ENCODE results near the gene CDC5L. TPM values are rescaled to one million over a fixed set of nuclear protein-coding genes. Genes with fewer than 3 reads are reported as not detected.

CDC5L gene
- total and polyA plus RNA-seq, 2 experiments from 2014 or later: 15.9 to 20.4 TPM

GRCh38 chr6:44471271-44471981 lies 83.9 kb downstream of the CDC5L start:
- 90 to 94% methylated on average over 15 of the region's 15 CpGs for WGBS, 2 experiments (ENCODE audit: low coverage in 1 of 2, low lambda C conversion rate in 2 of 2, missing lambda C conversion rate in 2 of 2)
- DNase-seq: no peak
- in situ Hi-C loops (cut with MboI): no loop called here

GRCh38 chr6:44472250-44472945 lies 84.9 kb downstream of the CDC5L start:
- 92% methylated on average over 13 of the region's 13 CpGs for WGBS, 2 experiments (ENCODE audit: low coverage in 1 of 2, low lambda C conversion rate in 2 of 2, missing lambda C conversion rate in 2 of 2)
- no peak overlapping the region for H3K4me3 ChIP-seq
- no peak for DNase-seq
- H3K4me1 ChIP-seq (ENCODE audit: insufficient read depth): no peaks in the 10 kb centered on the region
- no peak overlapping the region for H3K4me2 ChIP-seq (ENCODE audit: unreplicated experiment)
- H3K27ac ChIP-seq: no peak overlapping the region
- no peaks in the 10 kb centered on the region for H4K20me1 ChIP-seq (ENCODE audit: insufficient read depth)
- no peaks in the 10 kb centered on the region for H3K9me2 ChIP-seq (ENCODE audit: insufficient read depth)
- no peaks in the 10 kb centered on the region for H3K27me3 ChIP-seq (replicated peaks; ENCODE audit: insufficient read depth)
- TF ChIP-seq EZH2phosphoT487 (IDR thresholded peaks at IDR 0.05; ENCODE audit: insufficient read depth, low read depth) (no peak), EZH2 (IDR thresholded peaks at IDR 0.05; ENCODE audit: insufficient read depth, poor library complexity, severe bottlenecking) (no peak)
- in situ Hi-C loops (cut with MboI): no loop called here
- H3K9me3 ChIP-seq (ENCODE audit: low read depth): no peaks in the 10 kb centered on the region
- H3F3A ChIP-seq (ENCODE audit: insufficient read depth): no peaks in the 10 kb centered on the region
- H3K9ac ChIP-seq: no peak overlapping the region
- H3K79me2 ChIP-seq (ENCODE audit: insufficient read depth): no peaks in the 10 kb centered on the region
- no peak overlapping the region for H2AFZ ChIP-seq
- no peaks in the 10 kb centered on the region for H3K36me3 ChIP-seq (ENCODE audit: low read depth)

More at GRCh38 chr6:44471271-44471981, 83.9 kb downstream of the CDC5L start:
- H3K27ac ChIP-seq: no peak overlapping the region
- no peak for TF ChIP-seq EZH2phosphoT487 (IDR thresholded peaks at IDR 0.05; ENCODE audit: insufficient read depth, low read depth)
- no peak for TF ChIP-seq EZH2 (IDR thresholded peaks at IDR 0.05; ENCODE audit: insufficient read depth, poor library complexity, severe bottlenecking)
- H3K4me1 ChIP-seq (ENCODE audit: insufficient read depth): no peaks in the 10 kb centered on the region
- no peaks in the 10 kb centered on the region for H3K9me3 ChIP-seq (ENCODE audit: low read depth)
- no peaks in the 10 kb centered on the region for H3K27me3 ChIP-seq (replicated peaks; ENCODE audit: insufficient read depth)
- no peak overlapping the region for H3K4me2 ChIP-seq (ENCODE audit: unreplicated experiment)
- no peak overlapping the region for H2AFZ ChIP-seq
- no peaks in the 10 kb centered on the region for H3F3A ChIP-seq (ENCODE audit: insufficient read depth)
- H3K9ac ChIP-seq: no peak overlapping the region
- no peak overlapping the region for H3K4me3 ChIP-seq
- H3K36me3 ChIP-seq (ENCODE audit: low read depth): no peaks in the 10 kb centered on the region
- H3K79me2 ChIP-seq (ENCODE audit: insufficient read depth): no peaks in the 10 kb centered on the region
- no peaks in the 10 kb centered on the region for H3K9me2 ChIP-seq (ENCODE audit: insufficient read depth)
- no peaks in the 10 kb centered on the region for H4K20me1 ChIP-seq (ENCODE audit: insufficient read depth)

GRCh38 chr6:44473393-44474189 lies 86.1 kb downstream of the CDC5L start:
- H4K20me1 ChIP-seq (ENCODE audit: insufficient read depth): no peaks in the 10 kb centered on the region
- no peak overlapping the region for H3K4me2 ChIP-seq (ENCODE audit: unreplicated experiment)
- WGBS, 2 experiments (ENCODE audit: low coverage in 1 of 2, low lambda C conversion rate in 2 of 2, missing lambda C conversion rate in 2 of 2): 86 to 87% methylated on average over 18 to 19 of the region's 19 CpGs
- no peaks in the 10 kb centered on the region for H3K79me2 ChIP-seq (ENCODE audit: insufficient read depth)
- no peaks in the 10 kb centered on the region for H3F3A ChIP-seq (ENCODE audit: insufficient read depth)
- no peak for DNase-seq
- H3K4me1 ChIP-seq (ENCODE audit: insufficient read depth): no peaks in the 10 kb centered on the region
- H3K36me3 ChIP-seq (ENCODE audit: low read depth): no peaks in the 10 kb centered on the region
- no peak overlapping the region for H3K27ac ChIP-seq
- H3K9me2 ChIP-seq (ENCODE audit: insufficient read depth): no peaks in the 10 kb centered on the region
- H3K9ac ChIP-seq: no peak overlapping the region
- no peak for TF ChIP-seq EZH2phosphoT487 (IDR thresholded peaks at IDR 0.05; ENCODE audit: insufficient read depth, low read depth)
- TF ChIP-seq EZH2 (IDR thresholded peaks at IDR 0.05; ENCODE audit: insufficient read depth, poor library complexity, severe bottlenecking): no peak
- in situ Hi-C loops (cut with MboI): no loop called here
- H2AFZ ChIP-seq: no peak overlapping the region
- H3K9me3 ChIP-seq (ENCODE audit: low read depth): no peaks in the 10 kb centered on the region
- no peaks in the 10 kb centered on the region for H3K27me3 ChIP-seq (replicated peaks; ENCODE audit: insufficient read depth)
- H3K4me3 ChIP-seq: no peak overlapping the region

GRCh38 chr6:44474190-44474631 lies 86.7 kb downstream of the CDC5L start:
- Histone ChIP-seq H3F3A (ENCODE audit: insufficient read depth) (no peaks in the 10 kb centered on the region), H3K4me3 (no peak overlapping the region), H3K4me2 (ENCODE audit: unreplicated experiment) (no peak overlapping the region), H3K9me2 (ENCODE audit: insufficient read depth) (no peaks in the 10 kb centered on the region), H3K4me1 (ENCODE audit: insufficient read depth) (no peaks in the 10 kb centered on the region), H3K79me2 (ENCODE audit: insufficient read depth) (no peaks in the 10 kb centered on the region), H3K9me3 (ENCODE audit: low read depth) (no peaks in the 10 kb centered on the region), H3K27ac (no peak overlapping the region), H2AFZ (no peak overlapping the region), H3K9ac (no peak overlapping the region), H4K20me1 (ENCODE audit: insufficient read depth) (no peaks in the 10 kb centered on the region), H3K27me3 (replicated peaks; ENCODE audit: insufficient read depth) (no peaks in the 10 kb centered on the region), H3K36me3 (ENCODE audit: low read depth) (no peaks in the 10 kb centered on the region)
- no peak for TF ChIP-seq EZH2 (IDR thresholded peaks at IDR 0.05; ENCODE audit: insufficient read depth, poor library complexity, severe bottlenecking)
- no peak for TF ChIP-seq EZH2phosphoT487 (IDR thresholded peaks at IDR 0.05; ENCODE audit: insufficient read depth, low read depth)
- in situ Hi-C loops (cut with MboI): no loop called here
- WGBS, 2 experiments (ENCODE audit: low coverage in 1 of 2, low lambda C conversion rate in 2 of 2, missing lambda C conversion rate in 2 of 2): 74 to 85% methylated on average over 8 to 9 of the region's 9 CpGs
- DNase-seq: no peak

All from GM23248 (cell line).